GM21367 (cell line): ENCODE results near the gene ACAD8.

Source experiments
- ATAC-seq: cut with Tn5 transposase; IDR thresholded peaks from one replicate; pipeline ENCODE4 v1.9.1; 2021; ENCODE audit not compliant: unreplicated experiment

Gene ACAD8

DNA sequence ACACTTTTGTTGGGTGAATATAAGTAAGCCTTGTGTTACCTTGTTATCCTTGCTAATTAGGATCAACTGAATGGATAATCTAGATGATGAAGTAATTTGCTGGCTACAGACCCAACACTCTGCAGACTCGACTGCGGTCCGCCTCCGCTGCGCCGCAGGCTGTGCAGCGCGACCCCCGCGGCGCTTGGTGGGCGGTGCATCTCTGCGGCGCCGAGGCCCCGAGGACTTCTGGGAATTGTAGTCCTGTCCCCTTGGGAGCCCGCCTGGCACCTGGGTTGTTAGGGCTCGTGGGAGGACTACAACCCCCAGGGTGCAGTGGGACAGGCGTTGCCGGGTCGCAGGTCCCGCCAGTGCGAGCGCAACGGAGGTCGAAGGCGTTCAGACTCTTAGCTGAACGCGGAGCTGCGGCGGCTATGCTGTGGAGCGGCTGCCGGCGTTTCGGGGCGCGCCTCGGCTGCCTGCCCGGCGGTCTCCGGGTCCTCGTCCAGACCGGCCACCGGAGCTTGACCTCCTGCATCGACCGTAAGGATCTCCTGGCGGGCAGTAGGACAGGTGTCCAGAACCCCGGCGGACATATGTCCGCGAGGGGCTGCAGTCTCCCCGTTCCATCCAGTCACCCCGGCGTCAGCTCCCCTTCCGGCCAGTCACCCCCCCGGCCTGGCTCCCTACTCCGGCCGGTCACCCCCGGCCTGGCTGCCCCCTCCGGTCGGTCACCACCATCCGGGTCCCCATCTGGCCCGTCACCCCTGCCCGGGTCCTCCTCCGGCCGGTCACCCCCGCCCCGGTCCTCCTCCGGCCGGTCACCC is at the start of gene ACAD8, which contains the start of gene THYN1:
ACAD8 (plus strand) TSS at position 381 of the 806 bp plus-strand sequence; CDS start at position 414, 33 bp downstream.
THYN1 (minus strand) TSS at position 165 of the 806 bp plus-strand sequence. CDS start 470 bp downstream, outside the sequence.
- ATAC-seq, result peak; percentile 99

DNA sequence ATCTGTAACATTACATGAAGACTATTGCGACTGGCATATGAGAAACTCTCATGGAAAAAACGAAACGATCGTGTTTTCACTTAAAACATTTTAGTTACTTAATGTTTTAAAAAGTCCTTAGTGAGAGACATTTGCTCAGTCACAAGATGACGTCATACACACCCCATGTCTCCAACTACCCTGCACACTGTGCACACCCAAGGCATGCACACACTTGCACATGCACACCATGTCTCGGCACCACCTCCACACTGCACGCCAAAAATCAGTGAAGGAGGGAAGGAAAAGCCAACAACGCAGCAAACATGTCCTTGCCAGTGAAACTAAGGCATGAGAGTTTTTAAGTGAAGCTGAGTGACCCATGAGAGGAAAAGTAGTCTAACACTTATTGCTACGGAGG is 47.6 kb upstream of the ACAD8 start:
- ATAC-seq, result no peak

DNA sequence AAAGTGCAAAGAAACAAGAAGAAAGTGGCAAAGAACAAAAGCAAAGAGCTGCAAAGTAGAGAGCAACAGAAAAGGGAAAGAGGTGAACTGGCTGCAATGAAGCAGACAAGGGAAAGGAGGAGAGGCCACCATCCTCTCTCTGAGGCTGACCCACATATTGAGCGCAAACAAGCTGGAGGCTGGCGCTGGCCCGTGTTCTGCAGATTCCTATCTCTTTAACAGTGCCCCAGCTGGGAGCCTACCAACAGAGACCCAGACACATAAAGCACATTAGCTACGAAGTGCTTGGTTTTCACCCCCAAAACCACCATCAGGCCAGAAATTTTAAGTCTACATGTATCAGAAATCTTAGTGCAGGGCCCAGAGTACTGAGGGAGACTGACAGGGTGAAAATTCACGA is 47.2 kb upstream of the ACAD8 start:
- ATAC-seq, result no peak

DNA sequence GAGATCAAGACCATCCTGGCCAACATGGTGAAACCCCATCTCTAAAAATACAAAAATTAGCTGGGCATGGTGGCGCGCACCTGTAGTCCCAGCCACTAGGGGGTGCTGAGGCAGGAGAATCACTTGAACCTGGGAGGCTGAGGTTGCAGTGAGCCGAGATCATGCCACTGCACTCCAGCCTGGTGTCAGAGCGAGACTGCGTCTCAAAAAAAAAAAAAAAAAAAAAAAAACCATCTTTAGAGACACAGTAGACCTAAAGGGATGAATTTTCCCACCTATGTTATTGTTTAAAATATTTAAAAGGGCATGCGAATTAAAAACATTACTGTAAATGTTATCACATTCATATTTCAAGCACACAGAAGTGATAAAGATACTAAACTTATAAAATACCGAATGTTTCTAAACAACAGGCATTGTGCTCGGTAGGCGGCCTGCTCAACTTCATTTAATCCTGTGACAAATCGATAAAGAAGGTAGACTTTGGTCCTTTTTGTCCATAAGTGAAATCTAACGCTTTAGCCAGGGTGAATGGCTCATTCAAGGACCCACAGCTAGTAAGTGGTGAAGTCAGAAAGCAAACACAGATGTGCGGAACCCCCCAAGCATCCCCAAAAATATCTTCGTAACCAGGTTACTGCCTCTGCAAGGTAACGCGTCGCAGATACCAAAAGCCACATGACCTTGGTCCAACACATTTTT is 45.7 kb upstream of the ACAD8 start:
- ATAC-seq, result no peak

DNA sequence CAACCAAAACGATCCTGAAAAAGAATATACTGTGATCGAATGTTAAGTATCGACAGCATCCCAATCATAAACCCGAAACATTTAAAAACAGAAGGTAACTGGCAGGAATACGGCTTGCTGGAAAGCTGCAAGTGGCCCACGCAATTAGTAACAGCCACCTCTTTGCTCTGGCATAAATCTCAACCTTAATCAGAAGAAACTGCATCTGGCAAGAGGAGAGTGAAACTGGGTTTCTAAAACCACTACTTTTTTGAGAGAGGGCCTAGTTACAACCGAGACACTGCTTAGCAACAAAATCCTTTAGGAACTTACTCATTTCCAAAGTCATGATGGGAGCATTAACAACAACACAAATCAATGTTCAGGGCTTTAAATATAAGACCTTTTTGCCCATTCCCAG is 37.5 kb upstream of the ACAD8 start:
- ATAC-seq, result no peak

DNA sequence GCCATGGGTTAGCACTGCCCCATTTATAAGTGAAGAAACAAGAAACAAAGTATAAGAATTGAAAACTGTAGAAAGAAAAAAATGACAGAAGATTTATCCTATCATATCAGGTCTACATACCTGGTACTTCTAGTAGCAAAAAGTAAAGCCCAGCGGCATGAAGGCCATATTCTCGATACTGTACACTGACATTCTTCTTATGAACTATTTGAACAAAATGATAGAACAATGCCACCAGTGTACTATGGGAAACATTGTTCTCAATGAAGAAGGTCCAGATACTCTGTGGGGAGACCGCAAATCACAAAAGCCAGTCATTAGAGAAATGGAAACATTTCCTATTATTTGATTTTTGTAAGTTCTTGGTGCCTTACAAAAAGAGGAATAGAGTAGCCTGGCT is 36.6 kb upstream of the ACAD8 start:
- ATAC-seq, result no peak

DNA sequence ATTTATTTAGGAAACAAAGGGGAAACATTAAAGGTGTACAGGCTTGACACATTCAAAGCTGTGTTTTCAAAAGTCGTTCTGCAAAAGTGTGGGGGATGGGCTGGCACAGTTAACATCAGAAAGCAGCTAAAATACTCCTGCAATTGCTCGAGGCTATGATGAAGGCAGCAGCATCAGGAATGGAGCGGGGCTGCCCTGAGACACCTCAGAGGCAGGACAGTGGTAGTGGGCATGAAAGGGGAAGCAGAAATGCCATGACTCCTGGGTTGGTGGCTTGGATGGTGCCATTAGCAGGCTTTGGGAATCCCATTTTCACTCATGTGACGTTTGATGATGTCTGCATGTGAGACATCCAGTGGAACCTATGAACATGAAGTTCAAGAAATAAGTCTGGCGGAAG is 30.2 kb upstream of the ACAD8 start:
- ATAC-seq, result no peak

DNA sequence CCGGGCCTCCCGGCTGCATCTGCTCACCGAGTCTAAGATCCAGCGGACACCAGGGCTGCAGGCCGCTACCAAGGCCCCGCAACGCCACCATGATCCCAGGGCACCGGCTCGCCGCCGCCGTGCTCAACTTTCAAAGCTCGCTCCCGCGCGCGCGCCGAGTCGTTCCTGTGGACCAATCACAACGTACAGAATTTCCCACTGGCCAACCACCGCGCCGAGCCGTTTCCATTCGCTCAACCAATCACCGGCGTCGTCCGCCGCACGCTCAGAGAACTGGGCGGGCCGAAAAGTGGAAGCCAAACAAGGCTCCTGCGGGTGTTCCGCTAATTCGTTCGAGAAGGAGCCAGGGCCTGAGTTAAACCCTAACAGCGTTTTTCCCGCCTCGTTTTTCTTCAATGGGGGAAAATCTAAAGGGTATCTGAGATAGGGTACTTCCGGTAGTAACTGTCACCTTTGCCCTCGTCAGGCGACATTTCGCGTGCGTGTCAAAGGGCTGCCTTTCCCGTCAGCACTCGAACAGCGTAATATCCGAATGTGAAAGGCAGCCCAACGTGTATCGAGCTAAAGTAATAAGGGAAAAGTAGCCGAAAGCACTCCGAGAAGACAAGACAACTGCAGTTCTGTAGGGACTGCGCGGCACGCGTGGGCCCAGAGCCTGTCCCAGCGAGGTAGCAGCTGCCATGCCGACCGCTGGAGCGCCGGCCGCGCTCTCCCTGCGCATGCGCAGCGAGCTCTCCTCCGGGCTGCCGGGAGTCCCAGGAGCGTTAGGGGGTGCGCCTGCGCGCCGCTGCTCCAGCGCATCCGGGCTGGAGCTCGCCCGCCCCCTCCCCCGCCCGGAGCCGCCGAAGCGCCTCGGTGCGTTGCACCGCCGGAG is 29.3 kb upstream of the ACAD8 start, which contains the start of the genes NCAPD3 and VPS26B:
NCAPD3 (minus strand) TSS at position 132 of the 874 bp plus-strand sequence; CDS start at position 91, 41 bp downstream.
VPS26B (plus strand) TSS at position 836 of the 874 bp plus-strand sequence. CDS start 452 bp downstream, outside the sequence.
- ATAC-seq, result peak; percentile 73

DNA sequence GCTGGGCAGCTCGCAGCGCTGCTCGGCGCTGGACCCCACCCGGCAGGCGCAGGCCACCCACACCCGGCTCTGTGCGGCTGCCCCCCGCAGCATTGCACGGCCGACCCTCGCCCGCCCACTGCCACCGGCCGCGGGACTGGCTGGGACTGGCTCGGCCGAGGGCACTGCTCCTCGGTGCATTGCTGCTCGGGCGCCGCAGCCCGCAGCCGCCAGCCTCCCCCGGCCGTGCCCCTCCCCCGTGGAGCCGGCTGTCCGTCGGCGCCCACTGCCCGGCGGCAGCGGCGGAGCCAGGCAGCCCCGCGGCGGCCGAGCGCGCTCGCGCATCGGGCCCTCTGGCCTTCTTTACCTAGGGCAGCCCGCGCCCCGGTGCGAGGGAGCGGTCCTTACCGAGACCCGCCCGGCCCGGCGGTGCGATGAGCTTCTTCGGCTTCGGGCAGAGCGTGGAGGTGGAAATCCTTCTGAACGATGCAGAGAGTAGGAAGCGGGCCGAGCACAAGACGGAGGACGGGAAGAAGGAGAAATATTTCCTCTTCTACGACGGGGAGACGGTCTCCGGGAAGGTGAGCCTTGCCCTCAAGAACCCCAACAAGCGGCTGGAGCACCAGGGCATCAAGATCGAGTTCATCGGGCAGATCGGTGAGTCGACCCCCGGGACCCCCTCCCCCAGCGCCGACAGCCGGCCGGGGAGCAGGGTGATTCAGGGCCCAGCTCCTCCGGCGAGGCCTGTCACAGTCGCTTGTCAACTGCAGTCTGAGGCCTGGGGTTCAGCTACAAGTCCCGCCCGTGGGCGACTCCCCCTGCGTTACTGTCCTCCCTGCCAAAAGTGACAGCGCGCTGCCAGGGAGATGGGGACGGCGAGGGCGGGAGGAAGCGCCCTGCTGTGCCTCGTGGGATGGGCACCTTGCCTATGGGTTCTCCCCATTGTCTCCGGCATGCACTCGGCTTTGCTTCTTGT is 28.4 kb upstream of the ACAD8 start:
- peak; percentile 15 for ATAC-seq

DNA sequence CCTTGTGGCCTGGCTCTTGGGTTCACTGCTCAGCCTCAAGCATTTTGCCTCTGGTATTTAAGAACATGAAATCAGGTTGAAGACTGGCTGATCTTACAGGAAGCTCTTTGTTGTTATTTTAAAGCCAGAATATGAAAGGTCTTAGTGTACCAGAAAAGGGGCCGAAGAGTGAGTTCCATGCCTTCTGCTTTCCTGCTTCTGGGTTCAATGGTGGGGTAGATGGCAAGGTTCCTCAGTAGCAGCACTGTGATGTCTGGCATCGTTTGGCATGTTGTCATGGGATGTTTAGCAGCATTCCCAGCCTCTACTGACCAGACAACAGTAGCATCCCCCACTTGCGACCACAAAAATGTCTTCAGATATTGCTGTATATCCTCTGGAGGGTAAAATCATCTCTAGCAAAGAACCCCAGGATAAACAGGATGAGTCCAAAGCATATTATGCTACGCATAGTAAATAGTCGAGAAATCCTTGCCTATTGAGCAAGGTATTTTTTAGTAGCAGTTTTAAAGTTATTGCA is 26.5 kb upstream of the ACAD8 start:
- no peak for ATAC-seq

DNA sequence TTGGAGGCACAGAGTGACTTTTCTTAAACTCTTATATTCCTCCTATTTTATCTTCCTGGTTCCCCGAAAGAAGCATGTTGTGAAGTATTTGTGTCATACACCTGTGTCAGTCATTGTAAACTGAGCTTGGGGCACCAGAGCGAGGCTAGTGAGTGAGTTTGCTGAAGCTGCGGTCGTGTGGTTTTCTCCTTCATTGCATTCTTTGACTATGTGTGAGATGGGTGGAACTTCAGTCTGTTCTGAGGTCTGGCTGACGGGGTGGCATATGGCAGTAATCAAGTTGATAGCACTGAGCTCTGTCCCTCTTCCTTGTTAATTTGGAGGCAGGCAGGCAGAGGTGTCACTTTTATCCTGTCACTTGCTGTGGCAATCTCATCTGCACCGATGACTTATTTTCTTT is 24.7 kb upstream of the ACAD8 start:
- peak; percentile 55 for ATAC-seq

DNA sequence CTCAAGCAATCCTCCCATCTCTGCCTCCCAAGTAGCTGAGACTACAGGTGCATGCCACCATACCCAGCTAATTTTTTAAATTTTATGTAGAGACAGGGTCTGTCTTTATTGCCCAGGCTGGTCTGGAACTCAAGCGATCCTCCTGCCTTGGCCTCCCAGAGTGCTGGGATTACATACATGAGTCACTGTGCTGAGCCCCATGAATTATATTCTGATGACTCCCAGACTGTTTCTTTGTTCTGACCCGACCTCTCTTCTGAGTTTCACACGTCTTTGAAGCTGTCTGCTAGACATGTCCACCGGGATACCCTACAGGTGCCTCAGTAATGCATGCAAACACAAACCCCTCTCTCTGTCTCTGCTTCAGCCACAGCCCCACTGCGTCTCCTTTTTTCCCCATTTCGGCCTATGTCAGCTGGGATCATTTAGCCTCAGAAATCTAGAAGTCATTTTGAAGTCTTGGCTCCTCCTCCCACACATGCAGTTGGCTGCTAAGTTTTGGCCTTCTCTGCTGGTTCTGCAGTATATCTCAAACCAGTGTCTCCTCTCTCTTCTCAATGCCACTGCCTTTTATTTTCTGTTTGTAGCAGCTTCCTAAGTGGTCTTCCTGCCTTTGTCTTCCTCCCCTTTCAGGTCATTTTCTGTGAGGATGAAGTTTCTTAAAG is 24.1 kb upstream of the ACAD8 start:
- no peak for ATAC-seq

DNA sequence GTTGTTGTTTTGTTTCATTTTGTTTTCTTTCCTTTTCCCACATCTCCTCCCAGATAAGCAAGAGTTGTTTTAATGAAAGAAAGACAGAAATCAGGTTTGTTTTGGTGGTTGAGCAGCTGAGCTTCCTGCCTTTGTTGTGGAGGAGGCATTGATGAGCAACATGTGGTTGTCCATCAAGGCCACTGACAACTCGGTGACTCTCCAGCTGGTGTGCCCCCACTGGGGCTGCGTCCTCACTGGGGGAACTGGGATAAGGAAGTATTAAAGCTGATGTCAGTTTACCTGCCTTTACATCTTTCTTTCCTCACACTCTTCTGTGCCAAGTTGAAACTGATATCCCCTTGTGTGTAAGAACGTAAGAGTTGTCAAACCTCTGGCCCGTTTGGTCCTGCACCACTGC is 23.0 kb upstream of the ACAD8 start:
- no peak for ATAC-seq

DNA sequence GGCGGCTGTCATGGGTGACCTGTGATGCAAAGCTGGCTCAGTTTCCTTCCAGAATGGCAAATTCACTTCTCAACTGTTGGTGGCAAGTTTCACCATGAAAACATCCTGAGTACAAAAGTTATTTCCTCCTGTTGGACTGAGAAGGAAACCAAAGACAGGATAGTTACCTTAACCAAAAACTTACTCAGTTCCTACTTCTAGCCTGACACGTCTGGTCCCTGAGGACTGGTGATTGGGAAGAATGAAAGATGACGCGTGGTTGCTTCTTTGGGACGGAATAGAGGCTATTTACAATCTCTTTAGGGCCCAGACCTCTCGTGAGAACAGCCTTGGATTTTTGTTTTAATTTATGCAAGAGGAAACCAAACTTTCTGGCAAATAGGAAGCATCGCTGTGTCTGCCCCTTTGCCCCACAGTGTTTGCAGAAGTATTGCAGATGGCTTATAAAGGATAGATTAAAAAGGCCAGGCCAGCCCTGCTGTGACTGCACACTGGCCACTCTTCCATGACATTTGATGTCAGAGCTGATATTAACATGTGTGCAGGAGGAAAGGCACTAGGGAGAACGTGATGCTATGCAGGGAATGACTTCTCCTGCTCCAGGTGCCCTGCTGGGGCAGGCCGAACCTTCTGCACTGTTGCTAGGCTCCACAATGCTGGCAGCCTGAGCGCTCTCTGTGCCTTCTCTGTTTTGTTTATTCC is 21.3 kb upstream of the ACAD8 start:
- ATAC-seq, result no peak

DNA sequence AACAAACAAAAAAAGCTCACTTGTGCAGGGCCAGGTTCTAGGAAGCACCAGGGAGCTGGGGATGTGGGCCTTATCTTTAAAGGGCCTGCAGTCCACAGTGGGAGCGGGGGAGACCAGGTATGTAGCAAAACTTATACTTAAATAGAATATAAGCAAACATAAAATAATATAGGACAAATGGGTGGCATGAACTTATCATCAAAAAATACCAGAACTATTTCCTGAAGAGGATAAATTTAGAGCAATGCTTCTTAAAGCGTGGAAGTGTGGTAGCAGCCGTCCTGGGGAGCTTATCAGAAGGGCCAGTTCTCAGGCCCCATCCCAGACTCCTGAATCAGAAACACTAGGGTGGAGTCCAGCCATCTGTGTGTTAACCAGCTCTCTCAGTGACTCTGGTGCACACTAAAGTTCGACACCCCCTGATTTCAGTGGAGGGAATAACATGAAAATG is 19.6 kb upstream of the ACAD8 start:
- no peak for ATAC-seq

DNA sequence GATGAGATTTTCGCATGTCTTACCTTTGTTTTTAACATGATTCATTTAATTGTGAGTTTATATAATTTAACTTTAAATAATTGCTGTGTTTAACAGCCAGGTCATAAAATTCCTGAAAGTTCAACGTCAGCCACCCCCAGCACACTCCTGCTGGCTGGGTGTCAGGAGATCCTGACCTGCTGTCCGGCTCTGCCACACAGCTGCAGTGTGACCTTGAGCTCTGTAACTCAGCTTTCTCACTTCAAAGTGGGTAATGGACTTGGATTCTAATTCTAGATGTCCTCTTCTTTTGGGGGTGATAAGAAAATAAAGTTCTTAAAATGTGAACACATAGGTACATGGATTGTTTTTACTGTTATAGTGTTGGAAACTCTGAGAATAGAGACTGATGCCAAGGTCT is 18.0 kb upstream of the ACAD8 start:
- ATAC-seq, result no peak

DNA sequence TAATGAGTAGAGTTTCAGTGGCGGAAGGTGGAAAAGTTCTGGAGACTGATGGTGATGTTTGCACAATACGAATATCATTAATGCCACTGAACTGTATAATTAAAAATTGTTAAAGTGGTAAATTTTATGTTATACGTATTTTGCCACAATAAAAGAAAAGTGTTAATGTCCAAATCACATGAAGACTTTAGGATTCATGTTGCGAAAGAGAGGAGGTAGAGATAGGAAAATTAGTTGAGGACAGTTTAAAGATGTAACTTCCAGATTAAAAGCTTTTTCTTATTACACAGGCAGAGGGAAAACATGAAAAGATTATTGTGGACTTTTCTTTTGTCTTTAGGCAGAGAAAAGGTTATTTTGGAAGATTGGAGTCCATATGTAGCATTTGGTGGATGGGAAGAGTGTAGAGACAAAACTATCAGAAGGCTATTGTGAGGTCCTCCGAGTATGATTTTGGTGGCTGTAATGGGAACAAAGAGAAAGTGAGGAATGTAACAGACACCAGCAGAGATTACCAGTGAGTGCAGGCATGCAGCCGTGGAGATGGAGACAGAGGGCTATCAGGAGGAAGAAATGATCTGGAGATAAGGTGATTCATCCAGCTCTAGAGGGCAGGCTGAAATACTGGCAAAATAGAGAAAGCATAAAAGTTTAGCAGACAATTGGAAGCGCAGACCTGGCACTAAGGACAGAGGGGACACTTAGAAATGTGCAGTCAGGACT is 16.4 kb upstream of the ACAD8 start:
- ATAC-seq, result no peak

DNA sequence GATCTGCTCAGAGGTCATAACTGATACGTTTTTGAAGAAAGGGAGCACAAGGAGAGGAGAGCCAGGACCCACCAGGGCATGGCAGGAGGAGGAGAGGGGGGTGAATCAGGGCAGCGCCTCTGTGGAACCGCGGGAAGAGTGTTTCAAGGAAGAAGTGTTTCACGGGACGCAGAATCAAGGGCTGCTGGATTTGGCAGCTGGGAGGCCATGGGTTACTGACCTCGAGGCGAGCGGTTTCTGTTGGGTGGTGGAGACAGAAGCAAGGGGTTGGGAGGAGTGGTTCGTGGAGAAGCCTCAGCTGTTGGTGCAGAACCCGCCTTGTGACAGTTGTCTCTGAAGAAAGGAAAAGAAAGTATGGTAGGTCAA is 15.8 kb upstream of the ACAD8 start:
- ATAC-seq, result no peak
